ENCODE data around the gene C21orf58. TPM values are rescaled to one million over a fixed set of nuclear protein-coding genes. Genes with fewer than 3 reads are reported as not detected.

Gene C21orf58
- total RNA-seq, 4 donors from 2014 or later = 0.44 to 1.6 (median 0.74) TPM

- in situ Hi-C loops (cut with MboI; ENCODE audit: low sequenced_read_pairs in 4 of 4) = no loop called here
- Histone ChIP-seq H3K4me3 (no peak overlapping the region), H3K9me3 (no peaks in the 10 kb centered on the region), H3K36me3 (peaks cover 3 to 97% of the 10 kb centered on the region in 2 donors), H3K27ac (no peak overlapping the region), H3K27me3 (no peaks in the 10 kb centered on the region), H3K4me1 (peaks cover 9% of the 10 kb centered on the region in 2 donors)
- DNase-seq = no peak
- TF ChIP-seq CTCF (IDR thresholded peaks at IDR 0.05 in 4 of 5, conservative IDR thresholded peaks at IDR 0.05 in 1 of 5) = no peak
- no peak for TF ChIP-seq POLR2A (IDR thresholded peaks at IDR 0.05)
- intact Hi-C loops (cut with DNase I; ENCODE audit: low total_unique reads) = no loop called here
- no peak for ATAC-seq
Observed at GRCh38 chr21:46255758-46256337, 67.8 kb downstream of the C21orf58 start.

GRCh38 chr21:46255166-46255565, 68.5 kb downstream of the C21orf58 start:
- Histone ChIP-seq H3K9me3 (no peaks in the 10 kb centered on the region), H3K4me1 (peaks cover 9 to 15% of the 10 kb centered on the region in 2 donors), H3K27me3 (no peaks in the 10 kb centered on the region), H3K4me3 (no peak overlapping the region), H3K27ac (no peak overlapping the region), H3K36me3 (peaks cover 3 to 97% of the 10 kb centered on the region in 2 donors)
- DNase-seq (no peak), ATAC-seq (no peak)
- in situ Hi-C loops (cut with MboI; ENCODE audit: low sequenced_read_pairs in 4 of 4) = no loop called here
- intact Hi-C loops (cut with DNase I; ENCODE audit: low total_unique reads) = no loop called here
- TF ChIP-seq CTCF (IDR thresholded peaks at IDR 0.05 in 4 of 5, conservative IDR thresholded peaks at IDR 0.05 in 1 of 5) (no peak), POLR2A (IDR thresholded peaks at IDR 0.05) (no peak)

- H3K27me3 ChIP-seq = no peaks in the 10 kb centered on the region
- H3K27ac ChIP-seq = no peak overlapping the region
- peaks cover 2 to 95% of the 10 kb centered on the region in 2 donors for H3K36me3 ChIP-seq
- in situ Hi-C loops (cut with MboI; ENCODE audit: low sequenced_read_pairs in 4 of 4) = no loop called here
- H3K4me1 ChIP-seq = peaks cover 9 to 17% of the 10 kb centered on the region in 2 donors
- TF ChIP-seq POLR2A (IDR thresholded peaks at IDR 0.05) = no peak
- no peak for TF ChIP-seq CTCF (IDR thresholded peaks at IDR 0.05 in 4 of 5, conservative IDR thresholded peaks at IDR 0.05 in 1 of 5)
- ATAC-seq (no peak), DNase-seq (no peak)
- H3K9me3 ChIP-seq = no peaks in the 10 kb centered on the region
- H3K4me3 ChIP-seq = no peak overlapping the region
- intact Hi-C loops (cut with DNase I; ENCODE audit: low total_unique reads) = no loop called here
Observed at GRCh38 chr21:46254208-46254975, 69.3 kb downstream of the C21orf58 start.

- H3K36me3 ChIP-seq = peaks cover 0 to 95% of the 10 kb centered on the region in 2 donors
Observed at GRCh38 chr21:46253610-46254124, 70.0 kb downstream of the C21orf58 start.

More at GRCh38 chr21:46253610-46254124, 70.0 kb downstream of the C21orf58 start:
- Histone ChIP-seq H3K27ac (peak overlapping the region in 2 of 4 donors; percentile 76 to 83), H3K4me1 (peaks cover 9 to 17% of the 10 kb centered on the region in 2 donors), H3K27me3 (no peaks in the 10 kb centered on the region), H3K9me3 (no peaks in the 10 kb centered on the region), H3K4me3 (no peak overlapping the region)
- intact Hi-C loops (cut with DNase I; ENCODE audit: low total_unique reads) = no loop called here
- in situ Hi-C loops (cut with MboI; ENCODE audit: low sequenced_read_pairs in 4 of 4) = no loop called here
- TF ChIP-seq CTCF (IDR thresholded peaks at IDR 0.05 in 4 of 5, conservative IDR thresholded peaks at IDR 0.05 in 1 of 5) (no peak), POLR2A (IDR thresholded peaks at IDR 0.05) (no peak)
- DNase-seq (no peak), ATAC-seq (no peak)

All from gastrocnemius medialis (tissue), 4 donors.